H1 (cell line): ENCODE results near the gene PC. TPM values are rescaled to one million over a fixed set of nuclear protein-coding genes. Genes with fewer than 3 reads are reported as not detected.
A peak's percentile ranks its signal among the peaks of the same experiment; 100 is the strongest.

ENCODE experiments used
- CTCF ChIA-PET: fragments of 300-600 bp; sonication (Branson Sonifier 250); formaldehyde crosslinking; loops from one replicate; lab custom pipeline; 2021; ENCODE audit not compliant: partially characterized antibody; lab: Charles Lee
- POLR2A ChIA-PET: fragments of 300-600 bp; sonication (Branson Sonifier 250); formaldehyde crosslinking; loops from one replicate; lab custom pipeline; 2021; ENCODE audit warnings: inconsistent platforms; ENCODE audit not compliant: partially characterized antibody; lab: Charles Lee
- DNase-seq, 2 experiments: peaks; one replicate each; pipeline versions ENCODE4 v3.0.0 to v3.0.0-alpha.2; 2010 to 2022; ENCODE audit warnings: low spot score in 2 of 2, low read depth in 1 of 2, mixed read lengths in 1 of 2
- FAIRE-seq: peaks from 2 replicates; lab custom pipeline; 2011; peaks lifted over from hg19 to GRCh38; lab: Jason Lieb, UNC
- H2AFZ ChIP-seq: 2 replicates; pipeline ENCODE4 v1.8.1; 2012; ENCODE audit warnings: low read length, inconsistent platforms
- H2AK5ac ChIP-seq: 2 replicates; pipeline ENCODE4 v1.6.1; 2013; ENCODE audit warnings: low read depth, low read length
- H2BK120ac ChIP-seq: replicated peaks from 2 replicates; pipeline ENCODE3; 2013; ENCODE audit warnings: low read depth, low read length, inconsistent platforms
- H2BK12ac ChIP-seq: 2 replicates; pipeline ENCODE4 v1.6.1; 2013; ENCODE audit warnings: low read depth, low read length
- H2BK15ac ChIP-seq: 2 replicates; pipeline ENCODE4 v1.6.1; 2013; ENCODE audit warnings: low read length
- H2BK20ac ChIP-seq: 2 replicates; pipeline ENCODE4 v1.6.1; 2013; ENCODE audit warnings: low read length
- H2BK5ac ChIP-seq: 2 replicates; pipeline ENCODE4 v1.6.1; 2013; ENCODE audit warnings: low read depth, low read length
- H3K14ac ChIP-seq: 2 replicates; pipeline ENCODE4 v1.6.1; 2013; ENCODE audit warnings: inconsistent platforms; ENCODE audit not compliant: insufficient read length
- H3K18ac ChIP-seq: 2 replicates; pipeline ENCODE4 v1.6.1; 2013; ENCODE audit warnings: low read length; ENCODE audit errors: extremely low read depth
- H3K23ac ChIP-seq: 2 replicates; pipeline ENCODE4 v1.6.1; 2013; ENCODE audit warnings: inconsistent platforms; ENCODE audit not compliant: insufficient read length
- H3K23me2 ChIP-seq: 2 replicates; pipeline ENCODE4 v1.6.1; 2013; ENCODE audit warnings: low read depth, low read length
- H3K27ac ChIP-seq: 2 replicates; pipeline ENCODE4 v1.6.1; 2011; ENCODE audit warnings: low read depth, low read length, inconsistent platforms
- H3K27me3 ChIP-seq, 4 experiments: replicated peaks in 1 of 4; 1 replicate in 1 of 4; 2 replicates in 3 of 4; pipeline versions ENCODE4 v1.6.1 to v1.8.1; 2011 to 2013; ENCODE audit warnings: low read length in 3 of 4, mild to moderate bottlenecking in 3 of 4, inconsistent platforms in 2 of 4, mixed read lengths in 2 of 4, moderate library complexity in 1 of 4; ENCODE audit not compliant: control insufficient read depth in 3 of 4, insufficient read depth in 3 of 4; ENCODE audit errors: extremely low read depth in 1 of 4
- H3K36me3 ChIP-seq, 4 experiments: 2 replicates each; pipeline versions ENCODE4 v1.6.1 to v1.8.1; 2011 to 2013; ENCODE audit warnings: mild to moderate bottlenecking in 4 of 4, low read length in 3 of 4, moderate library complexity in 2 of 4, control low read depth in 1 of 4, inconsistent platforms in 1 of 4; ENCODE audit not compliant: insufficient read depth in 4 of 4, control insufficient read depth in 2 of 4
- H3K4ac ChIP-seq: replicated peaks from 2 replicates; pipeline ENCODE3; 2013; ENCODE audit warnings: low read length, low read depth, mixed read lengths, inconsistent platforms; ENCODE audit not compliant: insufficient read length
- H3K4me1 ChIP-seq, 4 experiments: replicated peaks in 1 of 4; 1 replicate in 1 of 4; 2 replicates in 3 of 4; pipeline versions ENCODE4 v1.6.1 to v1.8.1; 2011 to 2013; ENCODE audit warnings: low read length in 3 of 4, inconsistent platforms in 2 of 4, mixed read lengths in 1 of 4; ENCODE audit not compliant: insufficient read depth in 4 of 4, control insufficient read depth in 3 of 4
- H3K4me2 ChIP-seq, 2 experiments: 2 replicates each; pipeline versions ENCODE4 v1.6.1 to v1.8.1; 2011 to 2013; ENCODE audit warnings: low read depth in 2 of 2, low read length in 2 of 2, control low read depth in 1 of 2, inconsistent platforms in 1 of 2, mild to moderate bottlenecking in 1 of 2; ENCODE audit not compliant: insufficient read depth in 1 of 2
- H3K4me3 ChIP-seq, 4 experiments: fragments of 200-600, 300-600 bp in 1 of 4; sonication (generic), shearing (Covaris generic), sonication (Bioruptor Twin) in 1 of 4; 2 replicates each; pipeline versions ENCODE4 v1.5.1 to v1.8.1; 2011 to 2016; ENCODE audit warnings: low read length in 4 of 4, low read depth in 3 of 4, control low read depth in 2 of 4, inconsistent platforms in 2 of 4, mild to moderate bottlenecking in 2 of 4, mixed read lengths in 1 of 4, moderate library complexity in 1 of 4; ENCODE audit not compliant: insufficient read depth in 2 of 4; ENCODE audit errors: extremely low read depth in 1 of 4
- H3K56ac ChIP-seq: replicated peaks from 2 replicates; pipeline ENCODE3; 2013; ENCODE audit warnings: low read depth, mild to moderate bottlenecking, mixed read lengths, low read length, inconsistent platforms; ENCODE audit not compliant: insufficient read length
- H3K79me1 ChIP-seq: 2 replicates; pipeline ENCODE4 v1.6.1; 2013; ENCODE audit warnings: low read depth, low read length, control low read depth
- H3K79me2 ChIP-seq, 2 experiments: 2 replicates each; pipeline versions ENCODE4 v1.6.1 to v1.8.1; 2012 to 2013; ENCODE audit warnings: low read length in 2 of 2, mild to moderate bottlenecking in 2 of 2, inconsistent platforms in 1 of 2; ENCODE audit not compliant: insufficient read depth in 2 of 2, control insufficient read depth in 1 of 2
- H3K9ac ChIP-seq, 4 experiments: replicated peaks in 1 of 4; 1 replicate in 1 of 4; 2 replicates in 3 of 4; pipeline versions ENCODE4 v1.6.1 to v1.8.1; 2011 to 2013; ENCODE audit warnings: low read depth in 3 of 4, low read length in 3 of 4, control low read depth in 2 of 4, mild to moderate bottlenecking in 2 of 4, moderate library complexity in 2 of 4, inconsistent platforms in 1 of 4; ENCODE audit errors: extremely low read depth in 1 of 4
- H3K9me3 ChIP-seq, 2 experiments: 2 replicates each; pipeline versions ENCODE4 v1.6.1 to v1.8.1; 2012 to 2013; ENCODE audit warnings: mild to moderate bottlenecking in 2 of 2, moderate library complexity in 2 of 2, control low read depth in 1 of 2, inconsistent platforms in 1 of 2, low read depth in 1 of 2, low read length in 1 of 2, mixed read lengths in 1 of 2; ENCODE audit not compliant: insufficient read depth in 2 of 2
- H4K20me1 ChIP-seq, 2 experiments: replicated peaks in 1 of 2; 2 replicates each; pipeline versions ENCODE3 to v1.8.1; 2011 to 2013; ENCODE audit warnings: inconsistent platforms in 2 of 2, low read length in 2 of 2, mild to moderate bottlenecking in 1 of 2; ENCODE audit not compliant: insufficient read depth in 2 of 2, control insufficient read depth in 1 of 2
- H4K5ac ChIP-seq: 2 replicates; pipeline ENCODE4 v1.6.1; 2013; ENCODE audit warnings: low read length, low read depth, mixed read lengths, inconsistent platforms; ENCODE audit not compliant: insufficient read length
- H4K8ac ChIP-seq: 2 replicates; pipeline ENCODE4 v1.8.0; 2013; ENCODE audit warnings: mild to moderate bottlenecking, moderate library complexity, low read length, inconsistent platforms; ENCODE audit not compliant: insufficient read depth; ENCODE audit errors: extremely low read depth
- H4K91ac ChIP-seq: replicated peaks from 2 replicates; pipeline ENCODE3; 2013; ENCODE audit warnings: low read length, mixed read lengths, inconsistent platforms; ENCODE audit not compliant: insufficient read length
- ASH2L ChIP-seq: fragments of 200-600, 300-600 bp; sonication (generic); IDR thresholded peaks from one replicate; pipeline ENCODE4 v1.7.1; 2017; ENCODE audit warnings: low read length
- BRCA1 ChIP-seq: IDR thresholded peaks from 2 replicates; pipeline ENCODE4 v1.6.1; 2012; ENCODE audit warnings: low read depth, low read length, improper control_type of control experiment
- CEBPB ChIP-seq: IDR thresholded peaks from 2 replicates; pipeline ENCODE4 v1.6.1; 2012; ENCODE audit warnings: low read depth, low read length
- CHD2 ChIP-seq: IDR thresholded peaks from 2 replicates; pipeline ENCODE4 v1.6.1; 2012; ENCODE audit warnings: low read length, improper control_type of control experiment
- EGR1 ChIP-seq: IDR thresholded peaks from 2 replicates; pipeline ENCODE4 v1.6.1; 2011; ENCODE audit warnings: low read depth, low read length, borderline replicate concordance
- HDAC6 ChIP-seq: IDR thresholded peaks from one replicate; pipeline ENCODE4 v1.7.1; 2012; ENCODE audit warnings: low read depth, mild to moderate bottlenecking, inconsistent platforms, low read length, moderate library complexity
- JUND ChIP-seq: IDR thresholded peaks from 2 replicates; pipeline ENCODE4 v1.6.1; 2011; ENCODE audit warnings: mild to moderate bottlenecking, improper control_type of control experiment, low read length
- PHF8 ChIP-seq: fragments of 200-600 bp; sonication (generic); conservative IDR thresholded peaks from 2 replicates; pipeline ENCODE4 v1.7.1; 2012; ENCODE audit warnings: low read depth, mild to moderate bottlenecking, inconsistent platforms, low read length, moderate library complexity
- POLR2A ChIP-seq, 2 experiments: IDR thresholded peaks; 1 replicate in 1 of 2; 2 replicates in 1 of 2; pipeline ENCODE4 v1.6.1; 2011; ENCODE audit warnings: low read depth in 2 of 2, low read length in 2 of 2, mild to moderate bottlenecking in 2 of 2; ENCODE audit errors: control extremely low read depth in 1 of 2
- POU5F1 ChIP-seq: IDR thresholded peaks from 2 replicates; pipeline ENCODE4 v1.6.1; 2011; ENCODE audit warnings: low read depth, mild to moderate bottlenecking, low read length, moderate library complexity
- RAD21 ChIP-seq, 2 experiments: IDR thresholded peaks in 1 of 2; conservative IDR thresholded peaks in 1 of 2; 2 replicates each; pipeline ENCODE4 v1.6.1; 2011; ENCODE audit warnings: low read depth in 2 of 2, low read length in 2 of 2, improper control_type of control experiment in 1 of 2, inconsistent platforms in 1 of 2, mild to moderate bottlenecking in 1 of 2, moderate library complexity in 1 of 2
- SIRT6 ChIP-seq: IDR thresholded peaks from one replicate; pipeline ENCODE4 v1.7.1; 2012; ENCODE audit warnings: low read length, inconsistent platforms
- SP4 ChIP-seq: IDR thresholded peaks from 2 replicates; pipeline ENCODE4 v1.6.1; 2012; ENCODE audit warnings: low read length, inconsistent platforms
- TAF1 ChIP-seq: IDR thresholded peaks from 2 replicates; pipeline ENCODE4 v1.6.1; 2011; ENCODE audit warnings: mild to moderate bottlenecking, low read depth, low read length
- whole genome bisulfite sequencing, 2 experiments: shearing (Covaris generic) in 1 of 2; methylation state at CpG; one replicate each; pipeline versions ENCODE4 v1.1.6 to v1.1.7; 2013 to 2015; ENCODE audit warnings: low lambda C conversion rate in 2 of 2, mixed read lengths in 2 of 2, inconsistent platforms in 1 of 2, low coverage in 1 of 2, missing lambda C conversion rate in 1 of 2; ENCODE audit not compliant: insufficient replicate concordance in 2 of 2, insufficient coverage in 1 of 2, insufficient read length in 1 of 2; ENCODE audit errors: extremely low coverage in 1 of 2, missing lambda C conversion rate in 1 of 2; 5-methylcytosine and 5-hydroxymethylcytosine counted together
- polyA plus RNA-seq, 7 experiments: library from polyadenylated mRNA; depleted of rRNA in 3 of 7; stranded (reverse) in 5 of 7; unstranded in 2 of 7; fragments of >200 nt in 5 of 7; fragments of 200-250 nt in 2 of 7; gene quantifications; 1 replicate in 5 of 7; 2 replicates in 1 of 7; 4 replicates in 1 of 7; pipeline versions ENCODE4 v1.2.1 to v1.2.3, GENCODE V29; 2011 to 2013; ENCODE audit warnings: missing spikeins in 2 of 7, mixed read lengths in 2 of 7
- total RNA-seq: library from RNA; stranded (reverse); fragmentation: NEBNext Ultra II Directional; extraction: Animal tissue kit (Norgen Biotek cat#: 25700); gene quantifications from 2 replicates; pipeline ENCODE4 v1.2.1, GENCODE V29; 2021
- TF ChIP-seq, protein P1 (sequence below): IDR thresholded peaks from 2 replicates; pipeline ENCODE4 v1.6.1; 2011; ENCODE audit warnings: low read depth, mild to moderate bottlenecking, low read length; ENCODE audit not compliant: insufficient read depth

PC gene
- total and polyA plus RNA-seq, 2 of the 8 experiments (the other 6 are each of a cell fraction or from before 2014, with no cell fraction given) = 11.5 to 27.5 TPM

DNA sequence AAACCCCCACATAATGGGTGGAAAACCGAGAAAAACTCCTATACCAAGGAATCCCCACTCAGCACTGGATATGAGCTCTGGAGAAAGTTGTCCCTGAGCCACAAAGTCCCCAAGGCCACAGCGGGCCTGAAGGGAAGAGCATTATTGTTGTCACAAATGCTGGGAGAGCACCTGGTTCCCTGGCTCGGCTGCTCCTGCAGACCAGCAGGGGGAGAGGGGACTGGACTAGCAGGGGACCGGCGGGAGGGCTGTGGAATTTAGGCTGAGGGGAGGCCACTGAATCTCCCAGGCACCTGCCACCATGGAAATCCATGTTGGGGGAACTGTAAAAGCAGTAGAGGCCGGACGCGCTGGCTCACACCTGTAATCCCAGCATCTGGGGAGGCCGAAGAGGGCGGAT is 7.0 kb downstream of the PC start:
- H2BK15ac ChIP-seq = no peak overlapping the region
- no peak overlapping the region for H3K4ac ChIP-seq
- no peaks in the 10 kb centered on the region for H3K23me2 ChIP-seq
- no peak overlapping the region for H4K91ac ChIP-seq
- H3K27me3 ChIP-seq = no peaks in the 10 kb centered on the region
- H4K20me1 ChIP-seq = no peaks in the 10 kb centered on the region
- H2BK120ac ChIP-seq = no peak overlapping the region
- 0 out of 2 replicates have a peak overlapping the region, but pooled peaks have one; percentile 34 for H2BK20ac ChIP-seq
- H3K23ac ChIP-seq = no peak overlapping the region
- 80% methylated on average over 10 of the region's 10 CpGs; no CpG with 5 or more reads in 1 of the 2 experiments for WGBS, 2 experiments
- no peak overlapping the region for H3K56ac ChIP-seq
- no peaks in the 10 kb centered on the region for H3K9me3 ChIP-seq
- no peak overlapping the region for H2AK5ac ChIP-seq
- H2BK12ac ChIP-seq = 0 out of 2 replicates have a peak overlapping the region, but pooled peaks have one; percentile 50
- FAIRE-seq (no peak), DNase-seq (peak in 1 of 2 experiments; percentile 52)
- H3K4me3 ChIP-seq = no peak overlapping the region
- 0 out of 2 replicates have a peak overlapping the region, but pooled peaks have one; percentile 8 for H2BK5ac ChIP-seq
- peaks cover 0 to 5% (median 2%) of the 10 kb centered on the region in 4 experiments; a peak in 4 of 7 replicates for H3K4me1 ChIP-seq
- no peaks in the 10 kb centered on the region for H3K79me1 ChIP-seq
- CTCF ChIA-PET = interaction anchor here (0.6 to 4.3 kb wide), 12 partner anchors 10 to 103 kb away, joined by 3 to 16 read pairs (median 4); no protein-coding TSS in a partner anchor
- no peak overlapping the region for H4K8ac ChIP-seq
- H3K18ac ChIP-seq = no peak overlapping the region
- no peak overlapping the region for H2AFZ ChIP-seq
- H3K4me2 ChIP-seq = no peak overlapping the region
- H3K14ac ChIP-seq = no peak overlapping the region
- no peaks in the 10 kb centered on the region for H3K36me3 ChIP-seq
- POLR2A ChIA-PET = interaction anchor here (0.7 kb wide), 1 partner anchor 121 kb away, joined by 3 read pairs; no protein-coding TSS in a partner anchor
- no peak overlapping the region for H3K9ac ChIP-seq
- no peak overlapping the region for H4K5ac ChIP-seq
- peaks cover 0 to 4% of the 10 kb centered on the region in 2 experiments; a peak in 1 of 4 replicates for H3K79me2 ChIP-seq
- no peak overlapping the region for H3K27ac ChIP-seq
- TF ChIP-seq HDAC6 (no peak), CHD2 (no peak), PHF8 (no peak), JUND (no peak), TAF1 (no peak), POU5F1 (no peak), EGR1 (no peak), BRCA1 (no peak), ASH2L (no peak), POLR2A (IDR thresholded peaks at IDR 0.05; ENCODE audit: control extremely low read depth in 1 of 2, low read depth in 2 of 2, low read length in 2 of 2) (no peak), CEBPB (no peak), SP4 (no peak), RAD21 (IDR thresholded peaks at IDR 0.05 in 1 of 2, conservative IDR thresholded peaks at IDR 0.05 in 1 of 2; ENCODE audit: low read depth in 2 of 2, low read length in 2 of 2) (peak; percentile 16 to 25; a peak in 2 of 4 replicates), SIRT6 (no peak)
- TF ChIP-seq, protein P1, sequence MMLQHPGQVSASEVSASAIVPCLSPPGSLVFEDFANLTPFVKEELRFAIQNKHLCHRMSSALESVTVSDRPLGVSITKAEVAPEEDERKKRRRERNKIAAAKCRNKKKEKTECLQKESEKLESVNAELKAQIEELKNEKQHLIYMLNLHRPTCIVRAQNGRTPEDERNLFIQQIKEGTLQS = no peak
